MV-4-11 (cell line): ENCODE results near the gene LEMD1.
A peak's percentile ranks its signal among the peaks of the same experiment; 100 is the strongest.

Source experiments
- DNase-seq: peaks from one replicate; lab custom pipeline; 2025; lab: John Stamatoyannopoulos, UW

LEMD1 gene

GRCh38 chr1:205421798-205422197, at the start of gene LEMD1:
LEMD1 (minus strand) TSS chr1:205422056; CDS start chr1:205420536, 1,520 bp downstream.
- no peak for DNase-seq

- DNase-seq, result no peak
Observed at GRCh38 chr1:205470131-205470530, 48.3 kb upstream of the LEMD1 start.

- DNase-seq, result no peak
Observed at GRCh38 chr1:205466595-205467220, 44.9 kb upstream of the LEMD1 start.

- no peak for DNase-seq
Observed at GRCh38 chr1:205465392-205465791, 43.5 kb upstream of the LEMD1 start.

GRCh38 chr1:205458777-205459566, 37.1 kb upstream of the LEMD1 start:
- DNase-seq, result peak; percentile 43

- no peak for DNase-seq
Observed at GRCh38 chr1:205456868-205457745, 35.3 kb upstream of the LEMD1 start.

- no peak for DNase-seq
Observed at GRCh38 chr1:205456383-205456867, 34.6 kb upstream of the LEMD1 start.

GRCh38 chr1:205455581-205456382, 33.9 kb upstream of the LEMD1 start, which contains the start of gene BLACAT1:
BLACAT1 (minus strand) TSS chr1:205456045.
- DNase-seq, result no peak

- no peak for DNase-seq
Observed at GRCh38 chr1:205454903-205455335, 33.1 kb upstream of the LEMD1 start.

GRCh38 chr1:205453466-205453865, 31.6 kb upstream of the LEMD1 start:
- DNase-seq, result no peak

GRCh38 chr1:205452933-205453332, 31.1 kb upstream of the LEMD1 start:
- DNase-seq, result no peak

- DNase-seq, result no peak
Observed at GRCh38 chr1:205452364-205452763, 30.5 kb upstream of the LEMD1 start.

- DNase-seq, result no peak
Observed at GRCh38 chr1:205451759-205452164, 29.9 kb upstream of the LEMD1 start.

- DNase-seq, result no peak
Observed at GRCh38 chr1:205451202-205451601, 29.3 kb upstream of the LEMD1 start.

GRCh38 chr1:205450448-205450847, 28.6 kb upstream of the LEMD1 start:
- DNase-seq, result no peak

GRCh38 chr1:205449750-205450443, 28.0 kb upstream of the LEMD1 start:
- no peak for DNase-seq

GRCh38 chr1:205449254-205449749, 27.4 kb upstream of the LEMD1 start:
- no peak for DNase-seq

GRCh38 chr1:205448540-205449253, 26.8 kb upstream of the LEMD1 start:
- DNase-seq, result no peak

- no peak for DNase-seq
Observed at GRCh38 chr1:205447457-205448341, 25.8 kb upstream of the LEMD1 start.
